ENCODE measurements around the gene MCAT. TPM values are rescaled to one million over a fixed set of nuclear protein-coding genes. Genes with fewer than 3 reads are reported as not detected.

The MCAT gene
- total RNA-seq, 4 donors from 2014 or later, result 20.2 to 44.4 (median 31.9) TPM

- H3K36me3 ChIP-seq, result peaks cover 2 to 99% (median 26%) of the 10 kb centered on the region in 3 donors
These were observed 34.3 kb upstream of the MCAT start for GRCh38 chr22:43177479-43177878.

DNA sequence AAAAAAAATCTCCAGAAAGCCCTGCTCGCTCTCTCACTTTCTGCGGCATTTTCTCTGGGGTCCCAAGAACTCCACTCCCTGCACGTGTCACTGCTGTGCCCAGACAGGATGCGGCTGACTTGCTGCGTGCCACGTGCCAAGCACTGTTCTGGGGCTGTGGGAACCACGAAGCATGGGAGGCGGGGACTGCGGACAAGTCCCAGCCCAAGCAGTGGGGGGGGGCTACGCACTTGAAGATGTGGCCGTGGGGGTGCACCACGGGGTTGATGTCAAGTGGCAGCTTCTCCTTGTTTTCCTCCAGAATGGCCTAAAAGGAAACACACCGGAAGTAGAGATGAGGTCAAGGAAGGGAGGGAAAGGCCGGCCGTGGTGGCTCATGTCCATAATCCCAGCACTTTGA is 32.9 kb upstream of the MCAT start:
- WGBS, 2 donors, result 82 to 90% methylated on average over 15 of the region's 15 CpGs

More at GRCh38 chr22:43177479-43177878, 34.3 kb upstream of the MCAT start:
- TF ChIP-seq EP300 (IDR thresholded peaks at IDR 0.05), result no peak
- no peak for TF ChIP-seq POLR2A (IDR thresholded peaks at IDR 0.05)
- TF ChIP-seq CTCF (IDR thresholded peaks at IDR 0.05), result no peak
- WGBS, 2 donors, result 79 to 84% methylated on average over 7 of the region's 7 CpGs
- Histone ChIP-seq H3K4me1 (no peaks in the 10 kb centered on the region), H3K27me3 (no peaks in the 10 kb centered on the region), H3K9me3 (no peaks in the 10 kb centered on the region), H3K27ac (no peak overlapping the region), H3K4me3 (no peak overlapping the region)
- no peak for DNase-seq (ENCODE audit: low spot score in 2 of 2)

GRCh38 chr22:43174941-43175531 is 31.8 kb upstream of the MCAT start:
- DNase-seq (ENCODE audit: low spot score in 2 of 2), result no peak
- no peaks in the 10 kb centered on the region for H3K27me3 ChIP-seq
- H3K4me3 ChIP-seq, result no peak overlapping the region
- TF ChIP-seq POLR2A (IDR thresholded peaks at IDR 0.05), result no peak
- TF ChIP-seq EP300 (IDR thresholded peaks at IDR 0.05), result no peak
- no peak for TF ChIP-seq CTCF (IDR thresholded peaks at IDR 0.05)
- H3K4me1 ChIP-seq, result no peaks in the 10 kb centered on the region
- WGBS, 2 donors, result 78 to 86% methylated on average over 7 of the region's 9 CpGs
- no peaks in the 10 kb centered on the region for H3K9me3 ChIP-seq
- H3K36me3 ChIP-seq, result peaks cover 4 to 99% (median 32%) of the 10 kb centered on the region in 3 donors
- no peak overlapping the region for H3K27ac ChIP-seq

More for the DNA sequence above, 32.9 kb upstream of the MCAT start:
- no peak for TF ChIP-seq EP300 (IDR thresholded peaks at IDR 0.05)
- TF ChIP-seq CTCF (IDR thresholded peaks at IDR 0.05), result no peak
- TF ChIP-seq POLR2A (IDR thresholded peaks at IDR 0.05), result no peak
- Histone ChIP-seq H3K27me3 (no peaks in the 10 kb centered on the region), H3K4me3 (no peak overlapping the region), H3K36me3 (peaks cover 6 to 99% (median 32%) of the 10 kb centered on the region in 3 donors), H3K9me3 (no peaks in the 10 kb centered on the region), H3K4me1 (no peaks in the 10 kb centered on the region), H3K27ac (no peak overlapping the region)
- DNase-seq (ENCODE audit: low spot score in 2 of 2), result no peak

GRCh38 chr22:43173976-43174720 is 30.9 kb upstream of the MCAT start:
- H3K4me3 ChIP-seq, result no peak overlapping the region
- no peaks in the 10 kb centered on the region for H3K4me1 ChIP-seq
- H3K9me3 ChIP-seq, result no peaks in the 10 kb centered on the region
- 92 to 95% methylated on average over 38 to 39 of the region's 39 CpGs for WGBS, 2 donors
- no peak for DNase-seq (ENCODE audit: low spot score in 2 of 2)
- no peaks in the 10 kb centered on the region for H3K27me3 ChIP-seq
- no peak for TF ChIP-seq EP300 (IDR thresholded peaks at IDR 0.05)
- no peak for TF ChIP-seq POLR2A (IDR thresholded peaks at IDR 0.05)
- no peak for TF ChIP-seq CTCF (IDR thresholded peaks at IDR 0.05)
- no peak overlapping the region for H3K27ac ChIP-seq
- peaks cover 4 to 99% (median 23%) of the 10 kb centered on the region in 3 donors for H3K36me3 ChIP-seq

DNA sequence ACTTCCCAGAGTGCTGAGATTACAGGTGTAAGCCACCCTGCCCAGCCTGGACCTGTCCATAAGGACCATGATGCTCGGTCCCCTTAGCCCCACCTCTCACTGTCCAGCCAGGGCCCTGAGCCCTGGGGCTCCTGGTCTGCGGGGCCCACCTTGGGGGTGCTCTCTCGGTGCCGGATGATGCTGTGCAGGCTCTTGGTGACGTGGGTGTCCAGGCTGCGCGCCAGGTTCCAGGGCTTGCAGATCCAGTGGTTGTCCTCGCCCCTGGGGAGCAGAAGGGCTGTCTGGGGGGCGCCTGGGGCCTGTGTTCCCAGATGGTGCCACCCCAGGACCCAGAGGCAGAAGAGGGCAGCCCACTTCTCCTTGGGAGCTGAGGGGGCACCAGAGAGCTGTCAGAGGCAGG is 30.4 kb upstream of the MCAT start:
- Histone ChIP-seq H3K27me3 (no peaks in the 10 kb centered on the region), H3K9me3 (no peaks in the 10 kb centered on the region), H3K4me3 (no peak overlapping the region), H3K4me1 (no peaks in the 10 kb centered on the region), H3K27ac (no peak overlapping the region), H3K36me3 (peaks cover 4 to 99% (median 20%) of the 10 kb centered on the region in 3 donors)
- WGBS, 2 donors, result 91 to 93% methylated on average over 9 of the region's 9 CpGs
- no peak for DNase-seq (ENCODE audit: low spot score in 2 of 2)
- TF ChIP-seq CTCF (IDR thresholded peaks at IDR 0.05) (no peak), EP300 (IDR thresholded peaks at IDR 0.05) (no peak), POLR2A (IDR thresholded peaks at IDR 0.05) (no peak)

All from tibial nerve (tissue), 4 donors.